NCI-H1417 (cell line): Measurements from ENCODE around the gene CST6.
"Not testable (repeated sequence)": the region's sequence is repeated elsewhere in the genome, so short reads cannot be mapped to it uniquely, and the experiment has no call there.

Source experiments
- DNase-seq, 3 experiments: peaks; one replicate each; lab custom pipeline; 2025; lab: John Stamatoyannopoulos, UW

CST6 gene

GRCh38 chr11:66015454-66015881, 3.7 kb downstream of the CST6 start:
- no peak for DNase-seq

- no peak for DNase-seq
These were observed 4.4 kb downstream of the CST6 start for GRCh38 chr11:66015936-66016792.

GRCh38 chr11:66016793-66017177, 5.0 kb downstream of the CST6 start:
- DNase-seq = no peak

GRCh38 chr11:66017321-66017720, 5.5 kb downstream of the CST6 start:
- peak in 2 of 3 experiments; percentile 18 to 33 for DNase-seq

GRCh38 chr11:66020212-66020611, 8.4 kb downstream of the CST6 start:
- DNase-seq = no peak

- no peak for DNase-seq
These were observed 9.0 kb downstream of the CST6 start for GRCh38 chr11:66020618-66021357.

GRCh38 chr11:66022401-66023185, 10.8 kb downstream of the CST6 start:
- peak; percentile 64 to 82 (median 69) for DNase-seq

GRCh38 chr11:66023186-66023440, 11.3 kb downstream of the CST6 start:
- not testable (repeated sequence) for DNase-seq

GRCh38 chr11:66026017-66026529, 14.3 kb downstream of the CST6 start, which contains the start of gene CATSPER1:
CATSPER1 (minus strand) TSS chr11:66026479; CDS start chr11:66026379, 100 bp downstream.
- DNase-seq = no peak

GRCh38 chr11:66032957-66033735, 21.3 kb downstream of the CST6 start:
- DNase-seq = no peak

- DNase-seq = no peak
These were observed 24.0 kb downstream of the CST6 start for GRCh38 chr11:66035653-66036333.

- no peak for DNase-seq
These were observed 24.5 kb downstream of the CST6 start for GRCh38 chr11:66036334-66036710.

- no peak for DNase-seq
These were observed 25.5 kb downstream of the CST6 start for GRCh38 chr11:66037327-66037726.

- DNase-seq = no peak
These were observed 28.0 kb downstream of the CST6 start for GRCh38 chr11:66039765-66040164.

- no peak for DNase-seq
These were observed 30.6 kb downstream of the CST6 start for GRCh38 chr11:66042227-66042995.

GRCh38 chr11:66042996-66043906, 31.4 kb downstream of the CST6 start:
- no peak for DNase-seq

- no peak for DNase-seq
These were observed 32.9 kb downstream of the CST6 start for GRCh38 chr11:66044757-66045156.

- peak; percentile 58 to 81 (median 69) for DNase-seq
These were observed 33.4 kb downstream of the CST6 start for GRCh38 chr11:66045177-66045639.

- DNase-seq = no peak
These were observed 35.1 kb downstream of the CST6 start for GRCh38 chr11:66046901-66047300.
